Hepatocyte (in vitro differentiated cells): ENCODE measurements around the gene CCDC40. TPM values are rescaled to one million over a fixed set of nuclear protein-coding genes. Genes with fewer than 3 reads are reported as not detected.

Experiments used
- DNase-seq: peaks from one replicate; pipeline ENCODE4 v3.0.0-alpha.2; 2016; ENCODE audit warnings: low spot score
- H2AFZ ChIP-seq: fragments of 200-600 bp; sonication (generic); 2 replicates; pipeline ENCODE4 v1.6.0; 2016; ENCODE audit warnings: antibody characterized with exemption, mild to moderate bottlenecking
- H3K27ac ChIP-seq: fragments of 200-600 bp; sonication (generic); 2 replicates; pipeline ENCODE4 v1.5.1; 2016; ENCODE audit warnings: mild to moderate bottlenecking
- H3K27me3 ChIP-seq: fragments of 200-600 bp; sonication (generic); 2 replicates; pipeline ENCODE4 v1.6.1; 2016
- H3K36me3 ChIP-seq: fragments of 200-600 bp; sonication (generic); replicated peaks from 2 replicates; pipeline ENCODE4 v1.5.1; 2016; ENCODE audit warnings: low read depth; ENCODE audit not compliant: insufficient read depth
- H3K4me1 ChIP-seq: fragments of 200-600 bp; sonication (generic); 2 replicates; pipeline ENCODE4 v1.5.1; 2016; ENCODE audit warnings: mild to moderate bottlenecking, moderate library complexity; ENCODE audit not compliant: insufficient read depth
- H3K4me2 ChIP-seq: fragments of 200-600 bp; sonication (generic); 2 replicates; pipeline ENCODE4 v1.6.0; 2016
- H3K4me3 ChIP-seq: fragments of 200-600 bp; sonication (generic); 2 replicates; pipeline ENCODE4 v1.5.1; 2016; ENCODE audit warnings: mild to moderate bottlenecking
- H3K79me2 ChIP-seq: fragments of 200-600 bp; sonication (generic); 2 replicates; pipeline ENCODE4 v1.6.0; 2017; ENCODE audit warnings: mild to moderate bottlenecking
- H3K9me2 ChIP-seq: fragments of 200-600 bp; sonication (generic); replicated peaks from 2 replicates; pipeline ENCODE4 v1.6.0; 2017; ENCODE audit warnings: mild to moderate bottlenecking; ENCODE audit not compliant: insufficient read depth
- H3K9me3 ChIP-seq: fragments of 200-600 bp; sonication (generic); 2 replicates; pipeline ENCODE4 v1.5.1; 2016; ENCODE audit warnings: low read depth, mild to moderate bottlenecking
- H4K20me1 ChIP-seq: fragments of 200-600 bp; sonication (generic); 2 replicates; pipeline ENCODE4 v1.6.0; 2016; ENCODE audit warnings: mild to moderate bottlenecking; ENCODE audit not compliant: insufficient read depth, poor library complexity, severe bottlenecking
- EZH2 ChIP-seq: fragments of 200-600 bp; sonication (generic); IDR thresholded peaks from 2 replicates; pipeline ENCODE4 v1.6.1; 2016; ENCODE audit warnings: antibody characterized with exemption, mild to moderate bottlenecking, borderline replicate concordance
- EZH2phosphoT487 ChIP-seq: fragments of 200-600 bp; sonication (generic); IDR thresholded peaks from one replicate; pipeline ENCODE4 v1.6.1; 2018; ENCODE audit warnings: antibody characterized with exemption, mild to moderate bottlenecking, low read depth, moderate library complexity; ENCODE audit not compliant: unreplicated experiment, severe bottlenecking
- WGBS: methylation state at CpG from one replicate; pipeline ENCODE4 v1.1.6; 2016; ENCODE audit warnings: low lambda C conversion rate; ENCODE audit errors: missing lambda C conversion rate; 5-methylcytosine and 5-hydroxymethylcytosine counted together
- polyA plus RNA-seq: library from polyadenylated mRNA; unstranded; fragments of >200 nt; fragmentation: Nextera tagmentation; extraction: Ambion mirVana; gene quantifications from 2 replicates; pipeline ENCODE4 v1.2.1, GENCODE V29; 2016
- total RNA-seq: library from RNA; depleted of rRNA; stranded (reverse); fragments of >200 nt; gene quantifications from 2 replicates; pipeline ENCODE4 v1.2.3, GENCODE V29; 2014
- TF ChIP-seq, protein P1 (sequence below): fragments of 200-600 bp; sonication (generic); IDR thresholded peaks from 2 replicates; pipeline ENCODE4 v1.5.1; 2016; ENCODE audit warnings: antibody characterized with exemption, mild to moderate bottlenecking; ENCODE audit not compliant: poor library complexity

The CCDC40 gene
- total and polyA plus RNA-seq, 2 experiments from 2014 or later = 2.2 to 4.7 TPM

DNA sequence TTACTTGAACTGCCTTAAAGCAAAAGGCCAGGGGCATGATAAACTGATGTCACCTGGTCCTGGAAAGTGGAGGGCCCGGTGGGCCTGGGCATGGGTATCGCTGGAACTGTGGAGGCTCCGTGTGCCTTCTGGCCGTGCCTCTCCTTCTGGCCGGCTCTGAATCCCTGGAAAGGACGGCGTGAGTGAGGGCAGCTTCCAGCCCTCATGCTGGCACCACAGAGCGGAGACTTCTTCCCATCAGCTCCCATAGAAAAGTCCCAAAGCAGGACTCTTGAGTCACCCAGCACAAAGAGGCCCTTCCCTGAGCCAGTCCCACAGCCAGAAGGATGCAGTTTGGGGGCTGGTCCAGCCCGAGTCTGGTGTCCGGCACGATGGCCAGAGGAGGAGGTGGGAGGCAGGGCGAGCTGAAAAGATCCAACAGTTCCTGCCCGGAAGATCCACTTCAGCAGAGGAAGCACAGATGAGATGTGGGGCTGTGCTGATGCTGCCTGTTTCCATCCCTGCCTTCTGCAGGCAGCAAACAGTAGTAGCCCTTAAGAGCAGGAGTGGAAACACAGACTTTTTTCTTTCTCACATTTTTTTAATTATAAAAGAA is 72.7 kb downstream of the CCDC40 start:
- peak; percentile 2 for DNase-seq
- Histone ChIP-seq H2AFZ (no peak overlapping the region), H3K4me3 (no peak overlapping the region), H3K4me1 (no peaks in the 10 kb centered on the region), H3K9me2 (no peaks in the 10 kb centered on the region), H3K79me2 (no peaks in the 10 kb centered on the region), H4K20me1 (no peaks in the 10 kb centered on the region), H3K9me3 (no peaks in the 10 kb centered on the region), H3K27ac (no peak overlapping the region), H3K4me2 (no peak overlapping the region), H3K27me3 (no peaks in the 10 kb centered on the region), H3K36me3 (no peaks in the 10 kb centered on the region)
- TF ChIP-seq EZH2 = no peak
- 96% methylated on average over 13 of the region's 13 CpGs for WGBS

DNA sequence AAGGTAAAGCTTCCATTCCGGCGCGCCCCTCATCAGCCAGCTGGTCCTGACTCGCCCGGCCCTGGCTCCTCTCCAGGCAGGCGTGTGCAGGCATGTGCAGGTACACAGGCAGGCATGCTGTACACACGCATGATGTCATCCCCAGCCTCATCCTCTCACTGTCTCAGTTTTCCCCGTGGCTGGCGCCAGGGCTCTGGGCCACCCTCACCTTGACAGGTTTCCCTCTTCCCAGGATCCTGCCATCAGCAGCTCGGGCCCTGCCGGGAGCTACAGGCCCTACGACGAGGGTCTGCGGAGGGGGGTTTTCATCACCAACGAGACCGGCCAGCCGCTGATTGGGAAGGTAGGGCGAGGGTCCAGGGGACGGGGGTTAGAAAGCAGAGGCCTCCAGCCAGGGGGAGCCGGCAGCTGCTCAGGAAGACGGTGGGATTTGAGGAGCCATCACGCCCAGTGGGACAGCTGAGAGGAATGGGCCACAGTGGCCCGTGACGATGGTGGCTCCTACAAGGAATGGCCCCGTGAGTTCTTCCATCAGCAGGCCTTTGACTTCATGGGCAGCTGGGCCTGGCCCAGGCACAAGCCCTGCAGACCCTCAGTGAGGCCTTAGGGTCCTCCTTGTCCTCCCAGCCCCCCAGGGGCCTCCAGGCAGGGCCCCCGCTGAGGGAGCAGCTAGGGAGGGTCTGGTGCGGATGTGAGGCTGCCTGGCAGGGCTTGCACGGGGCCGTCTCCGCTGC is 73.4 kb downstream of the CCDC40 start:
- Histone ChIP-seq H3K9me3 (no peaks in the 10 kb centered on the region), H3K36me3 (no peaks in the 10 kb centered on the region), H3K27me3 (no peaks in the 10 kb centered on the region), H3K4me3 (no peak overlapping the region), H3K27ac (no peak overlapping the region), H3K4me1 (no peaks in the 10 kb centered on the region), H3K79me2 (no peaks in the 10 kb centered on the region), H4K20me1 (no peaks in the 10 kb centered on the region), H3K4me2 (no peak overlapping the region), H2AFZ (no peak overlapping the region), H3K9me2 (no peaks in the 10 kb centered on the region)
- DNase-seq = peak; percentile 15
- TF ChIP-seq EZH2 = no peak
- no peak for TF ChIP-seq EZH2phosphoT487
- TF ChIP-seq, protein P1, sequence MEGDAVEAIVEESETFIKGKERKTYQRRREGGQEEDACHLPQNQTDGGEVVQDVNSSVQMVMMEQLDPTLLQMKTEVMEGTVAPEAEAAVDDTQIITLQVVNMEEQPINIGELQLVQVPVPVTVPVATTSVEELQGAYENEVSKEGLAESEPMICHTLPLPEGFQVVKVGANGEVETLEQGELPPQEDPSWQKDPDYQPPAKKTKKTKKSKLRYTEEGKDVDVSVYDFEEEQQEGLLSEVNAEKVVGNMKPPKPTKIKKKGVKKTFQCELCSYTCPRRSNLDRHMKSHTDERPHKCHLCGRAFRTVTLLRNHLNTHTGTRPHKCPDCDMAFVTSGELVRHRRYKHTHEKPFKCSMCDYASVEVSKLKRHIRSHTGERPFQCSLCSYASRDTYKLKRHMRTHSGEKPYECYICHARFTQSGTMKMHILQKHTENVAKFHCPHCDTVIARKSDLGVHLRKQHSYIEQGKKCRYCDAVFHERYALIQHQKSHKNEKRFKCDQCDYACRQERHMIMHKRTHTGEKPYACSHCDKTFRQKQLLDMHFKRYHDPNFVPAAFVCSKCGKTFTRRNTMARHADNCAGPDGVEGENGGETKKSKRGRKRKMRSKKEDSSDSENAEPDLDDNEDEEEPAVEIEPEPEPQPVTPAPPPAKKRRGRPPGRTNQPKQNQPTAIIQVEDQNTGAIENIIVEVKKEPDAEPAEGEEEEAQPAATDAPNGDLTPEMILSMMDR = no peak
- 91% methylated on average over 30 of the region's 30 CpGs for WGBS

DNA sequence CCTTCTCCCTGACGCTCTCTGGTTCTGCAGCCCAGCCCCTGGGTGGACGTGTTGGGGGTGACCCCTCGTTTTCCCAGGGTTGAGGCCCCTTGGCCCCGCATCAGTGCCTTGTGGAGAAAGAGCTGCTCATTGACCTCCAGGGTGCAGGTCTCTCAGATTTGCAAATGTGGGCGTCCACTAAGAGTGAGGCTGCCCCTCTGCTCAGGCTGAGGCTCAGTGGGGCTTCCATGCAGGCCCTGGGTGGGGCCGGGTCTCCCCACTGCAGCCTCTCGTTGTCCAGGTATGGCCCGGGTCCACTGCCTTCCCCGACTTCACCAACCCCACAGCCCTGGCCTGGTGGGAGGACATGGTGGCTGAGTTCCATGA is 74.0 kb downstream of the CCDC40 start:
- H4K20me1 ChIP-seq = no peaks in the 10 kb centered on the region
- no peaks in the 10 kb centered on the region for H3K79me2 ChIP-seq
- TF ChIP-seq EZH2phosphoT487 (no peak), EZH2 (no peak)
- TF ChIP-seq, protein P1 = no peak
- no peaks in the 10 kb centered on the region for H3K36me3 ChIP-seq
- WGBS = 84% methylated on average over 9 of the region's 9 CpGs
- H3K4me1 ChIP-seq = no peaks in the 10 kb centered on the region
- no peaks in the 10 kb centered on the region for H3K27me3 ChIP-seq
- no peaks in the 10 kb centered on the region for H3K9me3 ChIP-seq
- no peak overlapping the region for H3K4me2 ChIP-seq
- H3K27ac ChIP-seq = no peak overlapping the region
- no peaks in the 10 kb centered on the region for H3K9me2 ChIP-seq
- DNase-seq = no peak
- H2AFZ ChIP-seq = no peak overlapping the region
- H3K4me3 ChIP-seq = no peak overlapping the region

DNA sequence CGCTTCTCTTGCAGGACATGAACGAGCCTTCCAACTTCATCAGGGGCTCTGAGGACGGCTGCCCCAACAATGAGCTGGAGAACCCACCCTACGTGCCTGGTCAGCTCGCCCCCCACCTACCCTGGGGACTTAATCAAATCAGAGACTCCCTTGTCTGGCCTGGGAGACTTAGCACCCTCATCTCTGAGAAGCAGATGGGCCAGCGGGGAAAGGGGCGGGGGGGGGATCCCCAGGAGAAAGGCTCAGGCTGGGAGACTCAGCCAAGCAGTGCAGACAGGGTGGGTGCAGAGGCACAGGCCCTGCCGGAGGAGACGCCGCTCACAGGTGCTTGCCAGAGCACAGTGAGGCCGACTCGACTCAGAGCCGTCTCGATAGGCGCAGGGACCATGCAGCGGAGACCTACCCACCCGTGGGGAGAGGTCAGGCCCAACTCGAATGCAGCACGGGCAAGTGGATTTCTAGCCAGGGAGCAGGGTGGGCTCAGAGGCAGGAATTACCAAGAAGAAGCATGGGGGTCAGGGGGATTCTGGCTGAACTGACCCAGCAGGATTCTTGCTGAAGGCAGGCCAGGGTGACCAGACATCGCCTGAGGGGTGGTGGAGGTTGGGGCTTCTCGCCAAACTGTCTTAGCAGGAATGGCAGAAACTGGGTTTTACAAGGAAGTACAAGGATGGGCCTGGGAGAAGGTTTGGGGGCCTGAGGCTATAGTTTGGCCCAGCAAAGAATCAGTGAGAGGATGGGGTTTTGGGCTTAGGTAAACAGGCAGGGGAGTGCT is 74.7 kb downstream of the CCDC40 start:
- Histone ChIP-seq H3K4me1 (no peaks in the 10 kb centered on the region), H3K36me3 (no peaks in the 10 kb centered on the region), H3K9me2 (no peaks in the 10 kb centered on the region), H3K4me2 (no peak overlapping the region), H3K4me3 (no peak overlapping the region), H3K27ac (no peak overlapping the region), H2AFZ (no peak overlapping the region), H3K9me3 (no peaks in the 10 kb centered on the region), H3K79me2 (no peaks in the 10 kb centered on the region), H4K20me1 (no peaks in the 10 kb centered on the region), H3K27me3 (no peaks in the 10 kb centered on the region)
- TF ChIP-seq EZH2 = no peak
- no peak for TF ChIP-seq EZH2phosphoT487
- TF ChIP-seq, protein P1 = no peak
- WGBS = 93% methylated on average over 20 of the region's 21 CpGs
- DNase-seq = peak; percentile 3
